Endodermal cell (in vitro differentiated cells): ENCODE measurements around the gene DMXL2. TPM values are rescaled to one million over a fixed set of nuclear protein-coding genes. Genes with fewer than 3 reads are reported as not detected.

Experiments used
- DNase-seq: peaks from one replicate; pipeline ENCODE4 v3.0.0-alpha.2; 2017
- H3K27ac ChIP-seq: 2 replicates; pipeline ENCODE4 v1.5.1; 2013; ENCODE audit warnings: mild to moderate bottlenecking, low read depth, low read length, moderate library complexity
- H3K27me3 ChIP-seq: 2 replicates; pipeline ENCODE4 v1.6.1; 2013; ENCODE audit warnings: mild to moderate bottlenecking, low read length, moderate library complexity; ENCODE audit not compliant: insufficient read depth, control insufficient read depth, poor library complexity, severe bottlenecking
- H3K36me3 ChIP-seq: 2 replicates; pipeline ENCODE4 v1.7.0; 2013; ENCODE audit warnings: mild to moderate bottlenecking, low read length, moderate library complexity; ENCODE audit not compliant: control insufficient read depth, insufficient read depth
- H3K4me1 ChIP-seq: one replicate; pipeline ENCODE4 v1.7.0; 2013; ENCODE audit warnings: low read length; ENCODE audit not compliant: control insufficient read depth, insufficient read depth
- H3K4me3 ChIP-seq: 2 replicates; pipeline ENCODE4 v1.5.1; 2013; ENCODE audit warnings: mild to moderate bottlenecking, low read length, moderate library complexity
- H3K9ac ChIP-seq: 2 replicates; pipeline ENCODE4 v1.6.1; 2013; ENCODE audit warnings: mild to moderate bottlenecking, low read length, moderate library complexity; ENCODE audit not compliant: poor library complexity, severe bottlenecking; ENCODE audit errors: extremely low read depth
- H3K9me3 ChIP-seq: 2 replicates; pipeline ENCODE4 v1.6.1; 2013; ENCODE audit warnings: mild to moderate bottlenecking, low read length, moderate library complexity; ENCODE audit not compliant: control insufficient read depth
- H3K27ac Mint-ChIP-seq: 2 replicates; pipeline ENCODE4 v1.8.0; 2020; ENCODE audit warnings: mixed read lengths
- H3K27me3 Mint-ChIP-seq: 2 replicates; pipeline ENCODE4 v1.8.0; 2021; ENCODE audit warnings: mild to moderate bottlenecking, mixed read lengths; ENCODE audit not compliant: insufficient read depth
- H3K36me3 Mint-ChIP-seq: 2 replicates; pipeline ENCODE4 v1.8.0; 2020; ENCODE audit warnings: low read depth, mixed read lengths
- H3K4me1 Mint-ChIP-seq: 2 replicates; pipeline ENCODE4 v1.8.0; 2020; ENCODE audit warnings: mixed read lengths
- H3K4me3 Mint-ChIP-seq: 2 replicates; pipeline ENCODE4 v1.8.0; 2020; ENCODE audit warnings: mild to moderate bottlenecking, moderate library complexity, mixed read lengths
- H3K9me3 Mint-ChIP-seq: 2 replicates; pipeline ENCODE4 v1.8.0; 2020; ENCODE audit warnings: mild to moderate bottlenecking, mixed read lengths
- whole genome bisulfite sequencing, 2 experiments: methylation state at CpG; one replicate each; pipeline versions ENCODE4 v1.1.5 to v1.1.7; 2013; ENCODE audit warnings: missing lambda C conversion rate in 2 of 2, mixed read lengths in 1 of 2; ENCODE audit not compliant: insufficient coverage in 1 of 2, insufficient read length in 1 of 2; 5-methylcytosine and 5-hydroxymethylcytosine counted together
- total RNA-seq, 2 donors: library from RNA; stranded (reverse); fragmentation: NEBNext Ultra II Directional in 1 of 2; extraction: Animal tissue kit (Norgen Biotek cat#: 25700) in 1 of 2; gene quantifications; 2 replicates in 1 of 2; 3 replicates in 1 of 2; pipeline ENCODE4 v1.2.1, GENCODE V29; 2021
- TF ChIP-seq, protein P1 (sequence below): fragments of 200-600 bp; sonication (generic); conservative IDR thresholded peaks from 2 replicates; pipeline ENCODE4 v1.5.0; 2021; ENCODE audit warnings: antibody characterized with exemption, mild to moderate bottlenecking

DMXL2 gene
- total RNA-seq, 2 donors from 2014 or later = 20.8 to 31.5 TPM

GRCh38 chr15:51499379-51499976, 123.1 kb downstream of the DMXL2 start:
- Mint-ChIP-seq H3K27ac (no peak overlapping the region), H3K9me3 (no peaks in the 10 kb centered on the region), H3K4me1 (no peaks in the 10 kb centered on the region), H3K27me3 (no peaks in the 10 kb centered on the region), H3K36me3 (peaks cover 12% of the 10 kb centered on the region), H3K4me3 (no peak overlapping the region)
- Histone ChIP-seq H3K9ac (no peak overlapping the region), H3K4me1 (no peaks in the 10 kb centered on the region), H3K4me3 (no peak overlapping the region), H3K36me3 (peaks cover 4% of the 10 kb centered on the region), H3K27ac (no peak overlapping the region), H3K9me3 (no peaks in the 10 kb centered on the region), H3K27me3 (no peaks in the 10 kb centered on the region)
- WGBS, 2 experiments = 72 to 75% methylated on average over 5 of the region's 5 CpGs
- no peak for DNase-seq
- TF ChIP-seq, protein P1, sequence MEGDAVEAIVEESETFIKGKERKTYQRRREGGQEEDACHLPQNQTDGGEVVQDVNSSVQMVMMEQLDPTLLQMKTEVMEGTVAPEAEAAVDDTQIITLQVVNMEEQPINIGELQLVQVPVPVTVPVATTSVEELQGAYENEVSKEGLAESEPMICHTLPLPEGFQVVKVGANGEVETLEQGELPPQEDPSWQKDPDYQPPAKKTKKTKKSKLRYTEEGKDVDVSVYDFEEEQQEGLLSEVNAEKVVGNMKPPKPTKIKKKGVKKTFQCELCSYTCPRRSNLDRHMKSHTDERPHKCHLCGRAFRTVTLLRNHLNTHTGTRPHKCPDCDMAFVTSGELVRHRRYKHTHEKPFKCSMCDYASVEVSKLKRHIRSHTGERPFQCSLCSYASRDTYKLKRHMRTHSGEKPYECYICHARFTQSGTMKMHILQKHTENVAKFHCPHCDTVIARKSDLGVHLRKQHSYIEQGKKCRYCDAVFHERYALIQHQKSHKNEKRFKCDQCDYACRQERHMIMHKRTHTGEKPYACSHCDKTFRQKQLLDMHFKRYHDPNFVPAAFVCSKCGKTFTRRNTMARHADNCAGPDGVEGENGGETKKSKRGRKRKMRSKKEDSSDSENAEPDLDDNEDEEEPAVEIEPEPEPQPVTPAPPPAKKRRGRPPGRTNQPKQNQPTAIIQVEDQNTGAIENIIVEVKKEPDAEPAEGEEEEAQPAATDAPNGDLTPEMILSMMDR = peak; percentile 87

GRCh38 chr15:51497806-51498205, 124.8 kb downstream of the DMXL2 start:
- WGBS, 2 experiments = 91% methylated on average over 3 of the region's 3 CpGs; no CpG with 5 or more reads in 1 of the 2 experiments
- peak; percentile 49 for DNase-seq
- H3K9me3 Mint-ChIP-seq = no peaks in the 10 kb centered on the region
- Histone ChIP-seq H3K27me3 (no peaks in the 10 kb centered on the region), H3K36me3 (peaks cover 4% of the 10 kb centered on the region), H3K27ac (no peak overlapping the region), H3K4me1 (no peaks in the 10 kb centered on the region), H3K9ac (no peak overlapping the region), H3K9me3 (no peaks in the 10 kb centered on the region), H3K4me3 (no peak overlapping the region)
- TF ChIP-seq, protein P1 = no peak
- H3K27ac Mint-ChIP-seq = no peak overlapping the region
- H3K36me3 Mint-ChIP-seq = peaks cover 10% of the 10 kb centered on the region
- H3K27me3 Mint-ChIP-seq = no peaks in the 10 kb centered on the region
- H3K4me3 Mint-ChIP-seq = no peak overlapping the region
- peaks cover 3% of the 10 kb centered on the region for H3K4me1 Mint-ChIP-seq

DNA sequence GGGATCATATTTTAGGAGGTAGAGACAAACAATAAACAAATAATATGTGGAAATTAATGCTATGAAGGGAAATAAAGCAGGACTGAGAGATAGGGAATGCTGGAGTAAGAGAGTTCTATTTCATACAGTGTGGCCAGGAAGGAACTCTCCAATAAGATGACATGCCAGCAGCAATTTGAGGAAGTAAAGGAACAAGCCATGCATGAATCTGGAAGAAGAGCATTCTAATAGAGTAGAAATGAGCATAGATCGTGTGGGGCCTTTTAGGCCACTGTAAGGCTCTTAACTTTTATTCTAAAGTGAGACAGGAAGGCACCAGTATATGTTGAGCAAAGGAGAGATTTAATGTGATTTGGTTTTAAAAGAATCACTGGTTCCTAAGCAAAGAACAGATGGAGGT, 126.3 kb downstream of the DMXL2 start:
- Histone ChIP-seq H3K27me3 (no peaks in the 10 kb centered on the region), H3K4me1 (no peaks in the 10 kb centered on the region), H3K9ac (no peak overlapping the region), H3K27ac (no peak overlapping the region), H3K9me3 (no peaks in the 10 kb centered on the region), H3K36me3 (peaks cover 4% of the 10 kb centered on the region), H3K4me3 (no peak overlapping the region)
- DNase-seq = no peak
- H3K4me1 Mint-ChIP-seq = peaks cover 6% of the 10 kb centered on the region
- 87 to 100% methylated on average over 1 of the region's 1 CpG for WGBS, 2 experiments
- H3K4me3 Mint-ChIP-seq = no peak overlapping the region
- H3K27ac Mint-ChIP-seq = no peak overlapping the region
- TF ChIP-seq, protein P1 = no peak
- peaks cover 6% of the 10 kb centered on the region for H3K36me3 Mint-ChIP-seq
- no peaks in the 10 kb centered on the region for H3K27me3 Mint-ChIP-seq
- H3K9me3 Mint-ChIP-seq = no peaks in the 10 kb centered on the region
